Spleen (tissue), 11 donors: ENCODE data around the gene KLHL21. TPM values are rescaled to one million over a fixed set of nuclear protein-coding genes. Genes with fewer than 3 reads are reported as not detected.

Source experiments
- DNase-seq: peaks from one replicate; pipeline ENCODE4 v3.0.0-alpha.2; 2020
- H3K27ac ChIP-seq, 8 donors: fragments of 200-600 bp; sonication (generic) in 7 of 8; 1 replicate in 4 of 8; 2 replicates in 4 of 8; pipeline versions ENCODE4 v1.5.0 to v1.8.0; 2016 to 2021; ENCODE audit warnings: inconsistent platforms in 4 of 8, mild to moderate bottlenecking in 4 of 8, moderate library complexity in 1 of 8
- H3K27me3 ChIP-seq, 7 donors: fragments of 200-600 bp; sonication (generic) in 6 of 7; replicated peaks in 1 of 7; 1 replicate in 4 of 7; 2 replicates in 3 of 7; pipeline versions ENCODE4 v1.5.0 to v1.8.0; 2016 to 2021; ENCODE audit warnings: inconsistent platforms in 3 of 7, mild to moderate bottlenecking in 1 of 7
- H3K36me3 ChIP-seq, 6 donors: fragments of 200-600 bp; sonication (generic) in 5 of 6; 1 replicate in 4 of 6; 2 replicates in 2 of 6; pipeline versions ENCODE4 v1.5.0 to v1.8.0; 2016 to 2021; ENCODE audit warnings: inconsistent platforms in 2 of 6
- H3K4me1 ChIP-seq, 6 donors: fragments of 200-600 bp; sonication (generic) in 5 of 6; 1 replicate in 3 of 6; 2 replicates in 3 of 6; pipeline versions ENCODE4 v1.5.0 to v1.8.0; 2016 to 2021; ENCODE audit warnings: inconsistent platforms in 3 of 6
- H3K4me3 ChIP-seq, 8 donors: fragments of 200-600 bp; sonication (generic) in 7 of 8; 1 replicate in 4 of 8; 2 replicates in 4 of 8; pipeline versions ENCODE4 v1.5.0 to v1.8.0; 2016 to 2021; ENCODE audit warnings: inconsistent platforms in 4 of 8, mild to moderate bottlenecking in 4 of 8, moderate library complexity in 2 of 8
- H3K9me3 ChIP-seq, 8 donors: fragments of 200-600 bp; sonication (generic) in 7 of 8; 1 replicate in 4 of 8; 2 replicates in 4 of 8; pipeline versions ENCODE4 v1.5.0 to v1.8.0; 2016 to 2021; ENCODE audit warnings: inconsistent platforms in 4 of 8
- POLR2A ChIP-seq, 3 donors: fragments of 450-650 bp; IDR thresholded peaks; one replicate each; pipeline ENCODE4 v1.5.1; 2017; ENCODE audit warnings: antibody characterized with exemption in 3 of 3, mild to moderate bottlenecking in 1 of 3
- POLR2AphosphoS5 ChIP-seq, 3 donors: sonication (generic); formaldehyde crosslinking; IDR thresholded peaks; one replicate each; pipeline ENCODE4 v1.5.1; 2017; ENCODE audit warnings: antibody characterized with exemption in 3 of 3
- WGBS, 5 donors: extraction: QIAGEN DNeasy Blood & Tissue Kit in 3 of 5; methylation state at CpG; one replicate each; pipeline versions ENCODE4 v1.1.5 to v1.1.7; 2013 to 2018; 5-methylcytosine and 5-hydroxymethylcytosine counted together
- intact Hi-C: fragments of 100-400 bp; cut with DNase I; formaldehyde crosslinking; loops from one replicate; pipeline ENCODE4 v1.15.0; 2023; ENCODE audit warnings: low total_unique reads
- polyA plus RNA-seq, 3 donors: library from polyadenylated mRNA; stranded (reverse); fragments of 200-250 nt; gene quantifications; one replicate each; pipeline ENCODE4 v1.2.1, GENCODE V29; 2013
- total RNA-seq, 7 donors: library from RNA; depleted of rRNA in 3 of 7; stranded (reverse); fragments of >200 nt in 3 of 7; fragmentation: NEBNext Ultra II Directional in 4 of 7; extraction: Animal tissue kit (Norgen Biotek cat#: 25700) in 4 of 7; gene quantifications; one replicate each; pipeline versions ENCODE4 v1.1.0 to v1.2.1, GENCODE V29; 2016 to 2021
- TF ChIP-seq, protein P1 (sequence below), 11 experiments: fragments of 200-600 bp in 7 of 11; fragments of 450-650 bp in 4 of 11; sonication (generic) in 4 of 11; IDR thresholded peaks in 8 of 11; conservative IDR thresholded peaks in 3 of 11; 1 replicate in 7 of 11; 2 replicates in 4 of 11; pipeline versions ENCODE4 v1.4.0 to v1.8.0; 2016 to 2021; ENCODE audit warnings: antibody characterized with exemption in 11 of 11, inconsistent platforms in 4 of 11, mild to moderate bottlenecking in 1 of 11
- donor health status: healthy with polysubstance abuse.
- donor health status: DM: no; HTN: no; CAD: no; lungs with moderate emphysema.
- donor health status: DM: no; HTN: no; CAD: no.
- donor health status: Bipolar disorder and iron deficiency.
- donor health status: healthy.
- donor health status: DM: no; HTN: no; CAD: no.
- donor health status: DM: yes; HTN: yes; CAD: no.

KLHL21 gene
- total and polyA plus RNA-seq, 10 donors: 5.0 to 41.5 (median 22.4) TPM

DNA sequence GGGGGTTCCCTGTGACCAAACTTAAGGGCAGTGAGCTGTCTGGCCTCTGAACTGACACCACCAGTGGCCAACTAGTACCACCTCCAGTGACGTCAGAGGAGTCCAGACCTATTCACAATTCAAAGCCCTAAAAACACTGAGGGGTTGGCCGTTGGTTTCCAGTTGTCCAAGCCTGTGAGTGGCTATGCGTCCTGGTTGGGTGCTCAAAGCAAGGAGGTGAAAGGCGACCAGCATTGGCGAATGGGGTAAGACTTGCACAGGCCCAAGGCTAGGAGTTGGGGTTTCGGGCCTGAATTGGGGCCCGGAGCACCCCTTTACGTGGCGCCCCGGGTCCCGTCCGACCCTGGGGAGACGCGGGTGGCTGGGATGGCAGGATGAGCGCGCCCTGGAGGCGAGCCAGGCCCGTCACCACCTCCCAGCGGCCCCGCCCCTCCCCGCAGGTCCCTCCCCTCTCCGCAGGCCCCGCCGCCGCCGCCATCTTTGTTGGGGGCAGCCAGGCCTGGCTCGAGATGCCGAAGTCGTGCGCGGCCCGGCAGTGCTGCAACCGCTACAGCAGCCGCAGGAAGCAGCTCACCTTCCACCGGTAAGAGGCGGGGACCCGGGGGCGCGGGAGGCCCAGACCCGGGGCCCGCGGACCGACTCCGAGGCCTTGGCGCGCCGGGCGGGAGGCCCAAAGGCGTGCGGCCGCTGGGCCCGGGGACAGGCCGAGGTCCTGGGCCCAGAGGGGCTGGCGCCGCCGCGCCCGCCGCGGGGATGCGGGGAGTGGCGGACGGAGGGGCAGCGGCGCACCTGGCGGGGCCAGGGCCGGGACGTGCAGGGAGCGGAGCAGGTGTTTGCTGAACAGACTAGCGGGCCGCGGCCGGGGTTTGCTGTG lies 22.3 kb upstream of the KLHL21 start, which contains the start of gene THAP3:
Gene THAP3, plus strand, starts transcription at position 159 of the 874 bp plus-strand sequence. Its CDS starts 351 bp downstream, at position 510.
- Histone ChIP-seq H3K36me3 (peaks cover 0 to 73% (median 47%) of the 10 kb centered on the region in 6 donors), H3K4me3 (peak within 1 kb of the TSS; percentile 69 to 96 (median 74)), H3K9me3 (no peaks in the 10 kb centered on the region), H3K27me3 (no peaks in the 10 kb centered on the region), H3K4me1 (peaks cover 11 to 42% (median 33%) of the 10 kb centered on the region in 6 donors), H3K27ac (peak within 1 kb of the TSS; percentile 68 to 91 (median 84))
- 2 to 7% (median 3%) methylated on average over 21 to 73 of the region's 73 CpGs for WGBS, 5 donors
- TF ChIP-seq POLR2AphosphoS5 (IDR thresholded peaks at IDR 0.05) (peak; percentile 72 to 86 (median 84)), POLR2A (IDR thresholded peaks at IDR 0.05) (peak in 1 of 3 donors; percentile 23)
- TF ChIP-seq, protein P1, sequence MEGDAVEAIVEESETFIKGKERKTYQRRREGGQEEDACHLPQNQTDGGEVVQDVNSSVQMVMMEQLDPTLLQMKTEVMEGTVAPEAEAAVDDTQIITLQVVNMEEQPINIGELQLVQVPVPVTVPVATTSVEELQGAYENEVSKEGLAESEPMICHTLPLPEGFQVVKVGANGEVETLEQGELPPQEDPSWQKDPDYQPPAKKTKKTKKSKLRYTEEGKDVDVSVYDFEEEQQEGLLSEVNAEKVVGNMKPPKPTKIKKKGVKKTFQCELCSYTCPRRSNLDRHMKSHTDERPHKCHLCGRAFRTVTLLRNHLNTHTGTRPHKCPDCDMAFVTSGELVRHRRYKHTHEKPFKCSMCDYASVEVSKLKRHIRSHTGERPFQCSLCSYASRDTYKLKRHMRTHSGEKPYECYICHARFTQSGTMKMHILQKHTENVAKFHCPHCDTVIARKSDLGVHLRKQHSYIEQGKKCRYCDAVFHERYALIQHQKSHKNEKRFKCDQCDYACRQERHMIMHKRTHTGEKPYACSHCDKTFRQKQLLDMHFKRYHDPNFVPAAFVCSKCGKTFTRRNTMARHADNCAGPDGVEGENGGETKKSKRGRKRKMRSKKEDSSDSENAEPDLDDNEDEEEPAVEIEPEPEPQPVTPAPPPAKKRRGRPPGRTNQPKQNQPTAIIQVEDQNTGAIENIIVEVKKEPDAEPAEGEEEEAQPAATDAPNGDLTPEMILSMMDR (IDR thresholded peaks at IDR 0.05 in 8 of 11, conservative IDR thresholded peaks at IDR 0.05 in 3 of 11): peak in 8 of 11 experiments; percentile 7 to 66 (median 38)
- intact Hi-C loops: loop anchor here (10.0 kb wide), 1 partner anchor 50 kb away; the partner anchor contains the start of gene ZBTB48
- DNase-seq: peak; percentile 98

DNA sequence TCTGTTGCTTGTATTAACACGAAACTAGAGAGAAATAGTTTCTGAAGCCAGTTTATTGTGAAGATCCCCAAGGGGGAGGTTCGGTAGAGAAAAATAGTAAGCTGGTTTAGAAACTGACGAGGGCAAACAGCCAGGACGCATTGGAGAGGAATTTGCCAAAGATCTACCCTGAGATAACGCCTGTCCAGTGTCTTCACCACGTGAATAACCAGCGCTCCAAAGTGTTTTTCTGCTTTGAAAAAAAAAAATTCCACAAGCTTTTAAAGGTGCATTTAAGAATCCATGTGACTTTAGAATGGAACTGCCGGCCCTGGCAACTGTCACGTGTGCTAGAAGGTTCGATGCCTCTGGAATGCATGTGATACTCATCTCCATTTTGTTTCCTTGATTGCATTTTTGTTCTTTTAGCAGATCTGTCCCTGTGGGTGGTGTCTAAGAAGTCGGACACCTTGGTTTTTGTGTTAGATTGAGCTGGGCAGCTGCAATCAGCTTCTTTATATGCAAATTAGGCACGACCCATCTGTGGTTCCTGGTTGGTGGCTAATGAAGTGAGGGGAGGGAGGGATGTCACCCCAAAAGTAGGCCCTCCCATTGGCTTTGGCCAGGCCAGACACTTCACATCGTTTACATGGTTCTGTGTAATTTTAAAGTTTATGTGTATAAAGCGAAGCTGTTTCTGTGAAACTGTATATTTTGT lies 20.7 kb upstream of the KLHL21 start:
- H3K27ac ChIP-seq: no peak overlapping the region
- DNase-seq: no peak
- H3K36me3 ChIP-seq: peaks cover 0 to 71% (median 39%) of the 10 kb centered on the region in 6 donors
- TF ChIP-seq, protein P1 (IDR thresholded peaks at IDR 0.05 in 8 of 11, conservative IDR thresholded peaks at IDR 0.05 in 3 of 11): no peak
- no peak for TF ChIP-seq POLR2AphosphoS5 (IDR thresholded peaks at IDR 0.05)
- no peak for TF ChIP-seq POLR2A (IDR thresholded peaks at IDR 0.05)
- 82 to 89% (median 89%) methylated on average over 14 of the region's 14 CpGs for WGBS, 5 donors
- H3K4me3 ChIP-seq: no peak overlapping the region
- no peaks in the 10 kb centered on the region for H3K27me3 ChIP-seq
- peaks cover 11 to 39% (median 32%) of the 10 kb centered on the region in 6 donors for H3K4me1 ChIP-seq
- intact Hi-C loops: loop anchor here (10.0 kb wide), 1 partner anchor 49 kb away; the partner anchor contains the start of gene ZBTB48
- no peaks in the 10 kb centered on the region for H3K9me3 ChIP-seq

DNA sequence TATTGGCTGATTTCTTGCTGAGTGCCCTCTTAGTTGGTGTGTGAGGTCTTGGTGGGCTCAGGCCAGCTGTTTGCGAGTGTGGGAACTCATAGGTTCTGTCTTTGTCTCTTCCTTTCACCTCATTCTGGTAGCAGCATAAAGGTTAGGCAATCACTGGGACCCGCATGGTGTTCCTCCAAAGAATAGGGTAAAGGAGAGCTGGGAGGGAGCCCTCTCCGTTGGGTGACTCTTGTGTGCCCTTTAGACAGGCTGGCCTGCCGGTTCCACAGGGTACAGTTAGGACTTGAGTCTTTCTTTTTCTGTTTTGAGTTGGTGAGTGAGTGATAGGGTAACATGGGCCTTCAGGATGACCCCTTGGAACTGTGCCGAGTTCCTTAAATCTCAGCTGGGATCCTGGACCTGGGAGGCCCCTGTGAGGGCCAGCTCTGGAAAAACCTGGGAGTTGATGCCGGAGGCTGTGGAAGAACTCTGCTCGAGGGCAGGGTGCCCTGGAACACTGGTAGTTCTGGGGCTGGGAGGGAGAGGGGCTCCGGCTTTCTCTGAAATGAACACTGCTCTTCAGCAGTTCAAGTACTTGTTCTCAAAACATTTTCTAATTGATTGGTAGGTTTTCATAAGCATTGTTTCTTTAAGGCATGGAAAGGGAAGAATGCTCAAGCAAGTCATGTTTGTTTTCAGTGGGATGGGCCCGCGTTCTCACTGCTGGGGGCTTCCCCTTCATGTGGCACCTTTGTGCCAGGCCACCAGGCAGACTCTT lies 19.9 kb upstream of the KLHL21 start:
- 90 to 93% (median 91%) methylated on average over 10 of the region's 10 CpGs for WGBS, 5 donors
- H3K4me3 ChIP-seq: no peak overlapping the region
- intact Hi-C loops: loop anchor here (10.0 kb wide), 1 partner anchor 48 kb away; the partner anchor contains the start of gene ZBTB48
- no peak for DNase-seq
- no peaks in the 10 kb centered on the region for H3K27me3 ChIP-seq
- TF ChIP-seq POLR2A (IDR thresholded peaks at IDR 0.05): no peak
- TF ChIP-seq, protein P1 (IDR thresholded peaks at IDR 0.05 in 8 of 11, conservative IDR thresholded peaks at IDR 0.05 in 3 of 11): no peak
- TF ChIP-seq POLR2AphosphoS5 (IDR thresholded peaks at IDR 0.05): no peak
- H3K36me3 ChIP-seq: peaks cover 0 to 71% (median 35%) of the 10 kb centered on the region in 6 donors
- no peaks in the 10 kb centered on the region for H3K9me3 ChIP-seq
- H3K4me1 ChIP-seq: peaks cover 11 to 32% (median 28%) of the 10 kb centered on the region in 6 donors
- H3K27ac ChIP-seq: no peak overlapping the region
